EL (cell line): ENCODE data around the gene NEK6.

Source experiments
- DNase-seq: peaks from one replicate; pipeline ENCODE4 v3.0.0-alpha.2; 2016

NEK6 gene

GRCh38 chr9:124281931-124282371, 24.2 kb downstream of the NEK6 start:
- no peak for DNase-seq

- DNase-seq, result no peak
These were observed 24.9 kb downstream of the NEK6 start for GRCh38 chr9:124282442-124283227.

GRCh38 chr9:124283228-124283814, 25.6 kb downstream of the NEK6 start:
- no peak for DNase-seq

GRCh38 chr9:124284237-124284831, 26.6 kb downstream of the NEK6 start:
- no peak for DNase-seq

- DNase-seq, result no peak
These were observed 27.2 kb downstream of the NEK6 start for GRCh38 chr9:124284940-124285441.

- DNase-seq, result no peak
These were observed 27.7 kb downstream of the NEK6 start for GRCh38 chr9:124285490-124285889.

GRCh38 chr9:124285903-124286291, 28.1 kb downstream of the NEK6 start:
- peak; percentile 98 for DNase-seq

GRCh38 chr9:124286292-124286931, 28.7 kb downstream of the NEK6 start:
- peak; percentile 98 for DNase-seq

GRCh38 chr9:124290053-124290591, 32.4 kb downstream of the NEK6 start:
- no peak for DNase-seq

GRCh38 chr9:124290743-124291554, 33.2 kb downstream of the NEK6 start:
- no peak for DNase-seq

GRCh38 chr9:124291801-124292396, 34.1 kb downstream of the NEK6 start:
- DNase-seq, result no peak

GRCh38 chr9:124292696-124293593, 35.2 kb downstream of the NEK6 start:
- DNase-seq, result no peak

GRCh38 chr9:124293718-124294506, 36.2 kb downstream of the NEK6 start:
- DNase-seq, result no peak

- DNase-seq, result no peak
These were observed 37.5 kb downstream of the NEK6 start for GRCh38 chr9:124295159-124295794.

- no peak for DNase-seq
These were observed 38.3 kb downstream of the NEK6 start for GRCh38 chr9:124296094-124296493.

- no peak for DNase-seq
These were observed 39.2 kb downstream of the NEK6 start for GRCh38 chr9:124296796-124297550.

- DNase-seq, result peak; percentile 98
These were observed 39.8 kb downstream of the NEK6 start for GRCh38 chr9:124297551-124297901.

- no peak for DNase-seq
These were observed 40.3 kb downstream of the NEK6 start for GRCh38 chr9:124297915-124298645.
